ENCODE measurements around the gene KLHL11.
"Not testable (repeated sequence)": the region's sequence is repeated elsewhere in the genome, so short reads cannot be mapped to it uniquely, and the experiment has no call there.

Gene KLHL11

DNA sequence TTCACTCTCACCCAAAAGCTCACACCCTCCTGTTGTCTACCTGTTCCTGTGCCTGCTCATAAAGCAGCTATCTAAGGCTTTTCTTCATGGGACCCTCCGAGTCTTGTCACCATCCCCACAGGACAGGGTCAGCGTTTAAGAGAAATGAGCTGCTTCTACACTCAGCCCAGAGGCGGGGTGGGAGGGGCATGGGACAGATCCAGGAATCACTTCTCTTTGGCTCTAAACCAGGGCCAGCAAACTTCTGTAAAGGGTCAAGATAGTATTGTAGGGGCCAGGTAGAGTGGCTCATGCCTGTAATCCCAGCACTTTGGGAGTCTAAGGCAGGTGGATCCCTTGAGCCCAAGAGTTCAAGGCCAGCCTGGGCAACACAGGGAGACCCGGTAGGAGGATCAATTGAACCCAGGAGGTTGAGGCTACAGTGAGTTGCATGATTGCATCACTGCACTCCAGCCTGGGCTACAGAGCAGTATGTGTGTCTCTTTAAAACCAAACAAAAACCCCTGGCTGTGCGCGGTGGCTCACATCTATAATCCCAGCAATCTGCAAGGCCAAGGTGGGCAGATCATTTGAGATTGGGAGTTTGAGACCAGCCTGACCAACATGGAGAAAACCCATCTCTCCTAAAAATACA lies 23.2 kb upstream of the KLHL11 start:
- no peak for DNase-seq (ENCODE audit: low read depth in 3 of 3)

DNA sequence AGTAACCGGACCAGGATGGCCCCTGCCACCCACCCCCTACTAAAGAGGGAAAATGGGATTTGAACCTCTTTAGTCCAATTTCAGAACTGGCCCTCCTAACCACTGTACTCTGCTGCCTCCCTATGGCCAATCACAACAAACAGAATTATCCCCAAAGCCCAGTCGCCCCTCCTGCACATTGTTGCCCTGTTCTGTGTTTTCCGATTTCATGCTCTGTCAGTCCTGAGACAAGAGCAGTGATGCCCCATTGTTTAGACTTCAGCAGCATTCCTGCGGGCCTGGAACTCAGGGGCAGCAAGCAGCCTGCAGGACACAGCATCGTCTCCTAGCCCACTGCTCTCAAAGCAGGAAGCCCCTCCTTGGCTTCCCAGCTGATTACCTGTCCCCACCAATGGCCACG lies 20.5 kb upstream of the KLHL11 start:
- DNase-seq (ENCODE audit: low read depth in 3 of 3) = no peak

DNA sequence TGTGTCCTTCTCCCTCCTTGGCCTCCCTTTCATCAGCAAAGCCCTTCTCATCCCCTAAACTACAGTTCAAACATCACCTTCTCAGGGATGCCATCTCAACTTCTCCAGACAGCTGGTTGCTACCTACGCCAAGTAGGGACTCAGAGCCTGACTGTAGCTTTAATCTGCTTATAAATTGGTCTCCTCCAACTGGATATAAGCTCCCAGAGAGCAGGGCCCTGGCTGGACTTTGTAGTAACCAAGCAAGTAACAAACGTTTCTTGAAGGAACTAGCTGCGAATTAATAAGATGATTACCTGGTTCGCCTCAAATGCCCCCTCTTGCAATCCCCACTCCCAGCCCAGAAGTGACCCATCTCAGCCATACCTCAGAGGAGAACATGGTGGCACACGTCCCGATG lies 17.5 kb upstream of the KLHL11 start:
- no peak for DNase-seq (ENCODE audit: low read depth in 3 of 3)

DNA sequence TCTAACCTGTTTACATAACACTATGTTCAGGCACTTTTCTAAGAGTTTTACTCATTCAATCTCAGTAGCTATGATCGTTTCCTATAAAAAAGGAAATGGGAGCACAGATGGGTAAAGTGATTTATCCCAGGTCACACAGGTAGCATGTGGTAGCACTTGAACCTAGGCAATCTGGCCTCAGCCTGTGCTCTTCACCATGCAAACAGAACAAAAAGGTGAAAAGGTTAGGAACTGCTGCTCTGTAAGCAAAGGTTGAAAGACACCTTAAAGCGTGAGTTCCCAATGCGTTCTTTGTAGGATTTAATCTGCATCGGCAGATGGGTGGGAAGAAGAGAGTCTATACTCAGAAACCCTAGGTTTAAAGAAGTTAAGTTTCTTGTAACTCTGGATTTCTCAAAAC lies 14.9 kb upstream of the KLHL11 start:
- no peak for DNase-seq (ENCODE audit: low read depth in 3 of 3)

DNA sequence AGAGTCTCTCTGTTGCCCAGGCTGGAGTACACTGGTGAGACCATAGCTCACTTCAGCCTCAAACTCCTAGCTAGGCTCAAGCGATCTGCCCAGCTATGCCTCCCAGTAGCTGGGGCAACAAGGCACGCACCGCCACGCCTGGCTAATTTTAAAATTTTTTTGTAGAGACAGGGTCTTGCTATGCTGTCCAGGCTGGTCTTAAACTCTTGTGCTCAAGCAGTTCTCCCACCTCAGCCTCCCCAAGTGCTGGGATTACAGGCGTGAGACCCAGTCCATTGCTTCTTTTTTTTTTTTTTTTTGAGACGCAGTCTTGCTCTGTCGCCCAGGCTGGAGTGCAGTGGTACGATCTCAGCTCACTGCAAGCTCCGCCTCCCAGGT lies 9.1 kb upstream of the KLHL11 start:
- DNase-seq (ENCODE audit: low read depth in 3 of 3) = not testable (repeated sequence)

DNA sequence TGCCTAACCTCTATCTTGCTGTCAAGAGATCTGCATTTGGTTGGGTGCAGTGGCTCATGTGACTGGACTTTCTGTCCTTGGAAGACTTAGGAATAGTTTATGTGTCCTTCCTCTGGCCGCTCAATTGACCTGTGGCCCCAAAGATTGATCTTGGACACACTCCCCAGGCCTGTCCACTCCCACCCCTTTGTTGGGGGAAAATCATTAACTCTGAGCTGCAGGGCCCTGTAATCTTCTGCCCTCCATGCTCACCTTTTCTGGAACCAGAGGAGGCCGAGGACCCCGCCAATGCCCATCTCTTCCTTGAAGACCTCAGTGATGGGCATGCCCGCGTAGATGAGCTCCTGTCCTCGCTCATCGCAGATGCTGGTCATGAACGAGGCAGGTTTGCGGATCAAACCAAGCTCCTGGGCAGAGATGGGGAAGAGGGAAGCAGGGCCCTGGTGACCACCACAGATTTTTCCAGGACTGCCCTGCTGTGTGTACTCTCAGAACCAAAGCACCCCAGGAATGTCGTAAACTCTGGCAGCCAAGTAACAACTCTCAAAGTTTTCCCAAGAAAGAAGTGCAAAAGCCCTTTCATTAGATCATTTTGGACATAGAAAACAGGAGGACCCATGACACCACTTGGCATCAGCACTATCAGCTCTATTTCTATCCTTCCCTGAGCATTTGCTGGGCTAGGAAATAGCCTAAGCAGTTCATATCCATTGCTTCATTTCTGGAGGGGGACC lies 8.5 kb upstream of the KLHL11 start:
- DNase-seq (ENCODE audit: low read depth in 3 of 3) = no peak

DNA sequence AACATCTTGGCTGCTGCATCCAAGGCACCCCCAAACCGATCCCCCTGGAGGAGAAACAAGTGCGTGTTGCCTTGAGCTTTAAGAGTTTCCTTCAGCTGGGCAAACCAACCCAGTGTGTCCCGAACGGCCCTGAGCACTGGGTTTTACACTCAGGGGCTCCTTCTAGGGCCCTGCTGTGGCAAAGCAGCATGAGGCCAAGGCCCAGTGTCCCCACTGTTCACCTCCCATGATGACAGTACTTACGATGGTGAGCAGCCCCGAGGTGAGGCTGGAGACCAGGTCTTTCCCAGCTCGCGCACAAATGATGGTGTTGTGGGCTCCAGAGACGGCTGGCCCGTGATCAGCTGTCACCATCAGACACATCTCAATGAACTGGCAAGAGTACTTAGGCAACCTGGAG lies 6.6 kb upstream of the KLHL11 start:
- no peak for DNase-seq (ENCODE audit: low read depth in 3 of 3)

DNA sequence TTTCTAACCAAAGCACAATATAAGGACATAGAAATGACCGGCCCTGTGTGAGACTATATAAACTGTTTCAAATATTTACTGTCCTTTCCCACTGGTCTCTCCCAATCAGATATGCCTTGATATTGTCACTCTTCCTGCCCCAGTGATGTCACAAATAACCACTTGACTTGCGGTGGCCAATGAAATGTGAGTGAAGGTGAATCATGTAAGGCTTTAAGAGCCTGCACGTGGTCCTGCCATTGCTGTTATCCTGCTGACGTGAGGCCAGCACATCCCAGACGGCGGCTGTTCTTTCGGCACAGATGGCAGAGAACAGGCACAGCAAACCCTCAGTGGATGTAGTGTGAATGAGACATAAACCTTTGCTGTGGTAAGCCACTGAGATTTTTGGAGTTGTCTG lies 5.4 kb upstream of the KLHL11 start:
- DNase-seq (ENCODE audit: low read depth in 3 of 3) = no peak

DNA sequence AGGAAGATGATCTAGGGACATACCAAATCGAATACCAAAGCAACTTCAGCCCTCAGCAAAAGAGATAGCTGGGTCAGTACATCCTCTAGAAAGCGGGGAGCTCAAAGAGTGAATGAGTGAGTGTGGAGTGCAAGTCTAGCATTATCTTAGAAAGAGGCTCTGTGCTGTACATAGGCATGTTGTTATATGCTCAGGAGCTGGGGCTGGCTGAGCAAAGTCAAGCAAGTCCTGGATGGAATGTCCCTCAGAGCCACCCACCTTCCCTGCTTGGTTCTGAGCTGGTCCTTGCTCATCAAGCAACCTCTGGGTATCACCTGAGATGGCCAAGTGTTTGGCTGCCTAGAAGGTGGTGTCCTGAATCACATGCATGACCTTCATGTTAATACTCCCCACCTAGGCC lies 4.9 kb upstream of the KLHL11 start:
- DNase-seq (ENCODE audit: low read depth in 3 of 3) = no peak

DNA sequence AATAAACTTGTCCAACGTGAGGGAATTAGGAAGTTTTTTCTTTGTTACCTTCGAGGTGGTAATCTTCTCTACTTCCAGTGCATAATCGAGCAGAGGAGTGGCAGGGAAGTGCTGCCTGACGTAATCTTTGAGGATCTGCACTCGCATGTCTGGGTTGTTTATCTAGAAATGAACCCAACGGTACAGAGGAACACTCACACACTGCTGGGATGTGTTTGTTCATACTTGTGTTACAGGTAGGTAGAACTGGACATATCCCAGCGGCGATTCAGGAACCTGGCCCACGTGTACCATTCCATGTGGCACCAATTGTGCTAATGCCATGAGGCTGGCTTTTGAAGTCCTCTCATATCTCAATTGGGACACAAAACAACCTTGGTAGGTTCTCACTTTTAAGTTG lies 4.2 kb upstream of the KLHL11 start:
- no peak for DNase-seq (ENCODE audit: low read depth in 3 of 3)

DNA sequence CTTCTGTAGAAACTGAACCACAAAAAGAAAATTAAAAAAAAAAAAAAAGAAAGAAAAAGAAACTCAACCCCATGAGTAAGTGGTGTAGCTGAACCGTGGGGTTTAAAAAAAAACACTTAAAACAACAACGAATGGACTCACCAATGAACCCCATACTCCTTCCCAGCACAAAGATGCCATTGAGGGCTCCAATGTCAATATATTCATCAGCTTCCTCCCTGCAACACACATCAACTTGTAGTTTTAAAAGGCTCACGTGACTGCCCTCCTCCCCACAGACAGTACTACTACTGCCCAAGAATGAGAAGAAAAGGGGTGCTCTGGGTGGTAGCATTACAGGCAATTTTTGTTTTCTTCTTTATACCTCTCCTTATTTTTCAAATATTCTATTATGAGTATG lies 3.3 kb upstream of the KLHL11 start:
- no peak for DNase-seq (ENCODE audit: low read depth in 3 of 3)

DNA sequence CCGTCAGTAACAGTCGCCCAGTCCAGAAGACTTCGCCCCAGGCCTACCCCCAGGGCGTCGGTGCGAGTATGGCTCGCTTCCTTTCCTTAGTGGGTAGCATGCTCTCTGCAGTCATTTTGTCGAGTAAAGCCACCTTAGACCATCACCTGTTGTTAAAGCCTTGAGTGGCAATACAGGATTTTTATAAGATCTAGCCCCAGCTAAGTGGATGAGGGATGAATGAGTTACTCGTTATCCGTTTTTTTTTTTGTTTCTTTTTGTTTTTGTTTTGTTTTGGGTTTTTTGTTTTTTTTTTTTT lies 322 bp upstream of the KLHL11 start:
- no peak for DNase-seq (ENCODE audit: low read depth in 3 of 3)

DNA sequence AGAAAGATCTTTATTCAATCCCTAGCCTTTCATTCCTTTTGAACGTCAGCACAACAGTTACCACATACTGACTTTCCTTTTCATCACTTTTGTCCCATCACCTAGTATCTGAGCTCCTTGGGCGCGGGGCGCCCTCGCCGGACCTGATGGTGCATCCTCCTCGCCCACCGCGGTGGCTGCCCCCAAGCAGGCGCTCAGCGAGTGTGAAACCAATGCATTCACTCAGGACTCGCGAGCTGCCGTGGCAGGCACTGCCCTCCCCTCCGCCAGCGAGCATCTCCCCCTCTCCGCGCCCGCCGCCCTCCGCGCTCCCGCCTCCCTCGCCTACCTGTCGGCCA lies 756 bp downstream of the KLHL11 start:
- DNase-seq (ENCODE audit: low read depth in 3 of 3) = no peak

DNA sequence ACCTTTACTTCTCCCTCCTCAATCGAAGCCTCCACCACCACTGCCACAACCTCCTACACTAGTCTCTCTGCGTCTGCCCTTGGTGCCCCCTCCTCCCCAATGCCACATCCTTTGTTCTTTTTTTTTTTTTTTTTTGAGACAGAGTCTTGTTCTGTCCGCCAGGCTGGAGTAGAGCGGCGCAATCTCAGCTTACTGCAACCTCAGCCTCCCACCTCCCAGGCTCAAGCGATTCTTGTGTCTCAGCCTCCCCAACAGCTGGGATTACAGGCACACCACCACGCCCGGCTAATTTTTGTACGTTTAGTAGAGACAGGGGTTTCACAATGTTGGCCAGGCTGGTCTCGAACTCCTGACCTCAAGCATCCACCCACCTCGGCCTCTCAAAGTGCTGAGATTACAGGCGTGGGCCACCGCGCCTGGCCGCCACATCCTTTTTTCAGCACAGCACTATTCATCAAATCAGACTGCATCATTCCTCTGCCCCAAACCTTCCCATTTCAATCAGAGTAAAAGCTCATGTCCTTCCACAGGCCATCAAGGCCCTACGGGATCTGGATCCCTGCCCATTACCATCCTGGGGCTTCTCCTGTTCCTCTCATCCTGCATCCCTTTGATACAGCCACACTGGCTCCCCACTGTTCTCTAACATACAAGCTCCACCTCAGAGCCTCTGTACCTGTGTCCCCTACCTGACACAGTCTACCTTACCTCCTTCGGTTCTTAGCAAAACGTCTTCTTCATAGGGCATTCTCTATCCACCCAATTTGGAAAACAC lies 2.0 kb downstream of the KLHL11 start:
- peak in 1 of 3 experiments; percentile 37 for DNase-seq (ENCODE audit: low read depth in 3 of 3)

DNA sequence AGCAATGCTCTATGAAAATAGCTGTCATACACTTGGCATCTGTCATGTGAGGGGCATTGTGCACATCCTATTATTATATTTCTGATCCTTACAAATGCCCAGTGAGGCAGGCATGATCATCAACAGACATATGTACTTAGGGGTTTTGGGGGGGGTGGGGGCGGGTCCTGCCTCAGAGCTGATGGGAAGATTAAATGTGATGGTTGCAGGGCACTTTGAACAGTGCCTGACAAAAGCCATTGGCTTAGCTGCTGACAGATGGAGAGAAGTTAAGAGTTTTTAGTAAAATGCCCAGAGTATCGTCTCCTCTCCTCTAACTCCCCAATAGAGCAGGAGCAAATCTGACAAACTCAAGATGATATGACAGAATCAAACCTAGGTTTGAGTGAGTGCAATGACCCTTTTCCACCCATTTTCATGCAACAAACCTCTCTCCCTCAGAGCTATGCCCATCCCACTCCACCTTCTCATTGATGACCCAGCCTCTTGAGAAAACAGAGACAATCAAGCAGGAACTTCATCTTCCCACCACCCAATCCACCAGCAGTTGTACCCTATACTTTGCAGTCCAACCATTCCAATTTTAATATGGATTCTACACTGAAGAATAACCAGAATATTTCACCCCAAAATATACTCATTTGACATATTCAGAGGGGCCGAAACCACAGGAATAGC lies 4.8 kb downstream of the KLHL11 start:
- DNase-seq (ENCODE audit: low read depth in 3 of 3) = no peak

DNA sequence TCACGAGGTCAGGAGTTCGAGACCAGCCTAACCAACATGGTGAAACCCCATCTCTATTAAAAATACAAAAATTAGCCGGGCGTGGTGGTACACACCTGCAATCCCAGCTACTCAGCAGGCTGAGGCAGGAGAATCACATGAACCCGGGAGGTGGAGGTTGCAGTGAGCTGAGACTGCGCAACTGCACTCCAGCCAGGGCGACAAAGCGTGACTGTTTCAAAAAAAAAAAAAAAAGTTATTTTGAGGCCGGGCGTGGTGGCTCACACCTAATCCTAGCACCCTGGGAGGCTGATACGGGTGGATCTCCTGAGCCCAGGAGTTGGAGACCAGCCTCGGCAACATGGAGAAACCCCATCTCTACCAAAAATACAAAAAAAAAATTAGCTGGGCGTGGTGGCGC lies 13.8 kb downstream of the KLHL11 start:
- not testable (repeated sequence) for DNase-seq (ENCODE audit: low read depth in 3 of 3)

DNA sequence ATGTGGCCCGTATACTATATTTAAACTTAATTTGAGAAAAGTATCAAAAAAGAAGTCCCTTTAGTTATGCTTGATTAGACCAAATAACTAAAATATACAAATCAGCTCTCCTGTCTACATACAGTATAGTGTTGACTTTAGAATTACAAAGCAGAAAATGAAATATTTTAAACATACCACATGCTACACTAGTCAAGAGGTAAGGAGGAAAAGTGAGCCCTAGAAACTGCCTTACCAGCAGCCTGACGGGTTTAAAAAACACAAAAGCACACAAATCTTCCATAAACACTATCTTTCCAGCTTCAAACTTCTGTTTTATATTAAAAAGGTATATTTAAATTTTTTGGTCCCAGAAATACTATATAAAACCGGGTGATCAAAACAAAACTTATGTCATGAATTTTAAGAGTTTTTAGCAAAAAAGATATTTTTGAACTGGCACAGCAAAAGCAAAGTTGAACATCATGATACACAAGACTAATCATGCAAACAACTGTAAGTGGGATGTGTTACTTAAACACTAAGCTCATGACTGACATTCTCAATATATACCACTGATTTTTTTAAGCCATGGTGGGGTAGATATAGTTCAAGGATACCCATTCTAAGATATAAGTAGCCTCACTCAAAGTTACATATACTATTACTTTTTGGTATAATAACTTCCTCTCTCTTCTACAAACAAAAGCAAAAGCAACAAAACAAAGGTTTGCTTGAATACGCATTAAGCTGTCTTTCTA lies 15.8 kb downstream of the KLHL11 start:
- no peak for DNase-seq (ENCODE audit: low read depth in 3 of 3)

DNA sequence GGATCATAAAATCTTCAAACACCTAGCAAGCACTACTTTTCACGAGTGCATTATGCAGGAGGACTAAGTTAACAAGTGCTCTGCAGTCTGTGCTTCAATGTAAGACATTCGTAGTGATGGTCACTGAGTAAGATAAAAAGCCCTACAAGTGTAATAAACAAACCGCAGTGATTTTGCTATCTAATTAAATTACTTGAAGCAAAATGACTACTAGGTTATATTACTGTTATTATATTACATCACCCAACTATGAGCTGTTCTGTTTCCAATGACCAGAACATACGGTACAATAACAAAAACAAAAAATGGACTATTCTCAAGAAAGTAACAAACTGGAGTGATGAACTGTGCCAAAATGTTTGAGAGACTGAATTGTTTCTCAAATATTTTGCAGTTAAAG lies 16.4 kb downstream of the KLHL11 start:
- no peak for DNase-seq (ENCODE audit: low read depth in 3 of 3)

DNA sequence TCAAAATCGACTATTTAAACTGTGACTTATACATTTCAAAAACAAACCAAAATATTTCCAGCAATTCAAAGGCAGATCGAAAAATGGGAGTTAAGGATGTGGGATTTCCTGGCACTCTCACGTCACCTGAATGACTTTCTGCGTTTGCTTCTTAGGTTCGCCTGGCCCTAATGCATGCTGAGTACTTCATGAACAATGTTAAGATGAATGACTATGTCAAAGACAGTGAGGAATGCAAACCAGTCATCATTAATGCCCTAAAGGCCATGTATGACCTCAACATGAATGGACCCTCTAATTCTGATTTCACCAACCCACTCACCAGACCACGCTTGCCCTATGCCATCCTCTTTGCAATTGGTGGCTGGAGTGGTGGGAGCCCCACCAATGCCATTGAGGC lies 20.3 kb downstream of the KLHL11 start:
- DNase-seq (ENCODE audit: low read depth in 3 of 3) = no peak

DNA sequence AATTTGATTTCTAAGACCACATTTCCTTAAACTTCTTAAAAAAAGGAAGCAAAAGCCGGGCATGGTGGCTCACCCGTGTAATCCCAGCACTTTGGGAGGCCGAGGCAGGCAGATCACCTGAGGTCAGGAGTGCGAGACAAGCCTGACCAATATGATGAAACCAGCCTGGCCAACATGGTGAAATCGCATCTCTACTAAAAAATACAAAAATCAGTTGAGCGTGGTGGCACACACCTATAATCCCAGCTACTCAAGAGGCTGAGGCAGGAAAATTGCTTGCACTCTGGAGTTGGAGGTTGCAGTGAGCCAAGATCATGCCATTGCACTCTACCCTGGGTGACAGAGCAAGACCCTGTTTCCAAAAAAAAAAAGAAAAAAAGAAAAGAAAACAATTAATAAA lies 24.4 kb downstream of the KLHL11 start:
- DNase-seq (ENCODE audit: low read depth in 3 of 3) = not testable (repeated sequence)

DNA sequence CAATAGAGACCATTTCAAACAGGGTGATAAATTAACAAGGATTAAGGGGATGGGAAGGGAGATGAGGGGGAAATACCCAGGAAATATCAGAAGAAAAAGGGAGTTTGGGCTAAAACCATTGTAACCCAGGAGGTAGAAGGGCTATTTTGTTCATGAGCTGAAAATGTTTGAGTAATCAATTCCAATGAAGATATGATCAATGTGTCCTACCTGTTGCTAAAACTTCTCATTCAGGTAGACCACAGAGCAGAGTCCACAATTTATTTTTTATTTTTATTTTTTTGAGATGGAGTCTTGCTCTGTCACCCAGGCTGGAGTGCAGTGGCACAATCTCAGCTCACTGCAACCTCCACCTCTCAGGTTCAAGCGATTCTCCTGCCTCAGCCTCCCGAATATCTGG lies 25.8 kb downstream of the KLHL11 start:
- not testable (repeated sequence) for DNase-seq (ENCODE audit: low read depth in 3 of 3)
